Naive thymus-derived CD8-positive, alpha-beta T cell (primary cell): ENCODE results near the gene SMCO3. TPM values are rescaled to one million over a fixed set of nuclear protein-coding genes. Genes with fewer than 3 reads are reported as not detected.
A peak's percentile ranks its signal among the peaks of the same experiment; 100 is the strongest.

ENCODE experiments used
- ATAC-seq, 2 donors: fragments of 150-1000 bp; cut with Tn5 transposase in 1 of 2; sonication (Bioruptor Pico), chemical (Tn5 transposase) in 1 of 2; 1 replicate in 1 of 2; 2 replicates in 1 of 2; pipeline ENCODE4 v1.10.0; 2021; ENCODE audit warnings: mild to moderate bottlenecking in 2 of 2, moderate library complexity in 2 of 2
- POLR2A ChIA-PET: fragments of 350-600 bp; sonication (Branson Sonifier 250); formaldehyde crosslinking; loops from one replicate; lab custom pipeline; 2021; ENCODE audit warnings: antibody characterized with exemption; lab: Charles Lee
- DNase-seq, 10 donors: peaks; one replicate each; pipeline versions ENCODE4 v3.0.0 to v3.0.0-alpha.2; 2020 to 2022
- H3K27ac Mint-ChIP-seq, 10 donors: one replicate each; pipeline ENCODE4 v1.8.0; 2020 to 2022; ENCODE audit warnings: mild to moderate bottlenecking in 10 of 10, mixed read lengths in 10 of 10, moderate library complexity in 4 of 10, inconsistent platforms in 1 of 10
- H3K27me3 Mint-ChIP-seq, 5 donors: one replicate each; pipeline ENCODE4 v1.8.0; 2021 to 2022; ENCODE audit warnings: mixed read lengths in 5 of 5
- H3K36me3 Mint-ChIP-seq, 3 donors: one replicate each; pipeline ENCODE4 v1.8.0; 2020 to 2022; ENCODE audit warnings: mixed read lengths in 3 of 3, mild to moderate bottlenecking in 2 of 3, inconsistent platforms in 1 of 3
- H3K4me1 Mint-ChIP-seq, 4 donors: one replicate each; pipeline ENCODE4 v1.8.0; 2021 to 2022; ENCODE audit warnings: mixed read lengths in 4 of 4
- H3K4me3 Mint-ChIP-seq, 10 donors: one replicate each; pipeline ENCODE4 v1.8.0; 2020 to 2022; ENCODE audit warnings: mild to moderate bottlenecking in 10 of 10, mixed read lengths in 10 of 10, moderate library complexity in 6 of 10, inconsistent platforms in 1 of 10
- H3K9me3 Mint-ChIP-seq, 9 donors: one replicate each; pipeline ENCODE4 v1.8.0; 2020 to 2022; ENCODE audit warnings: mixed read lengths in 9 of 9, mild to moderate bottlenecking in 3 of 9, inconsistent platforms in 1 of 9, moderate library complexity in 1 of 9
- polyA plus RNA-seq, 3 donors: library from polyadenylated mRNA; unstranded; fragments of 300-500 nt; fragmentation: Illumina TruSeq; gene quantifications; one replicate each; pipeline ENCODE4 v1.2.3, GENCODE V29; 2021
- total RNA-seq, 8 experiments: library from RNA in 2 of 8; stranded (reverse) in 2 of 8; gene quantifications; one replicate each; pipeline ENCODE4 v1.2.3 and lab custom pipeline; 2021 to 2026

Gene SMCO3
- total and polyA plus RNA-seq, 5 experiments from 2014 or later = 0.07 TPM; not detected in 4

- ATAC-seq (no peak), DNase-seq (no peak)
- peaks cover 6 to 17% (median 8%) of the 10 kb centered on the region in 4 donors for H3K4me1 Mint-ChIP-seq
- no peak within 1 kb of the TSS for H3K4me3 Mint-ChIP-seq
- POLR2A ChIA-PET = interaction anchor here (0.9 kb wide), 1 partner anchor 72 kb away, joined by 3 read pairs; a partner anchor contains a TSS
- H3K27ac Mint-ChIP-seq = no peak within 1 kb of the TSS
- no peaks in the 10 kb centered on the region for H3K9me3 Mint-ChIP-seq
- peaks cover 0 to 6% (median 0%) of the 10 kb centered on the region in 3 donors for H3K36me3 Mint-ChIP-seq
- peaks cover 2 to 13% (median 10%) of the 10 kb centered on the region in 5 donors for H3K27me3 Mint-ChIP-seq
Observed at GRCh38 chr12:14843425-14843887, 29.5 kb upstream of the SMCO3 start, which contains the start of gene ART4. Gene ART4 (minus strand): TSS chr12:14843526. CDS start chr12:14843113, 413 bp downstream.

GRCh38 chr12:14842315-14842714, 28.3 kb upstream of the SMCO3 start:
- no peak overlapping the region for H3K4me3 Mint-ChIP-seq
- ATAC-seq = no peak
- H3K27ac Mint-ChIP-seq = no peak overlapping the region
- peaks cover 0 to 10% (median 0%) of the 10 kb centered on the region in 3 donors for H3K36me3 Mint-ChIP-seq
- peaks cover 7 to 18% (median 10%) of the 10 kb centered on the region in 5 donors for H3K27me3 Mint-ChIP-seq
- no peak for DNase-seq
- POLR2A ChIA-PET = no interaction called here
- no peaks in the 10 kb centered on the region for H3K9me3 Mint-ChIP-seq
- H3K4me1 Mint-ChIP-seq = peaks cover 5 to 17% (median 7%) of the 10 kb centered on the region in 4 donors

GRCh38 chr12:14841761-14842160, 27.8 kb upstream of the SMCO3 start:
- no peaks in the 10 kb centered on the region for H3K9me3 Mint-ChIP-seq

GRCh38 chr12:14840616-14841015, 26.6 kb upstream of the SMCO3 start:
- peaks cover 0 to 10% (median 0%) of the 10 kb centered on the region in 3 donors for H3K36me3 Mint-ChIP-seq
- no peak overlapping the region for H3K27ac Mint-ChIP-seq
- POLR2A ChIA-PET = no interaction called here
- DNase-seq = no peak
- H3K4me1 Mint-ChIP-seq = peaks cover 2 to 6% (median 3%) of the 10 kb centered on the region in 4 donors
- no peaks in the 10 kb centered on the region for H3K9me3 Mint-ChIP-seq
- H3K27me3 Mint-ChIP-seq = peaks cover 10 to 26% (median 10%) of the 10 kb centered on the region in 5 donors
- no peak overlapping the region for H3K4me3 Mint-ChIP-seq
- ATAC-seq = no peak

More at GRCh38 chr12:14841761-14842160, 27.8 kb upstream of the SMCO3 start:
- POLR2A ChIA-PET = no interaction called here
- H3K27me3 Mint-ChIP-seq = peaks cover 7 to 19% (median 10%) of the 10 kb centered on the region in 5 donors
- H3K36me3 Mint-ChIP-seq = peaks cover 0 to 10% (median 0%) of the 10 kb centered on the region in 3 donors
- ATAC-seq = no peak
- H3K27ac Mint-ChIP-seq = no peak overlapping the region
- H3K4me1 Mint-ChIP-seq = peaks cover 5 to 15% (median 7%) of the 10 kb centered on the region in 4 donors
- DNase-seq = no peak
- H3K4me3 Mint-ChIP-seq = no peak overlapping the region

DNA sequence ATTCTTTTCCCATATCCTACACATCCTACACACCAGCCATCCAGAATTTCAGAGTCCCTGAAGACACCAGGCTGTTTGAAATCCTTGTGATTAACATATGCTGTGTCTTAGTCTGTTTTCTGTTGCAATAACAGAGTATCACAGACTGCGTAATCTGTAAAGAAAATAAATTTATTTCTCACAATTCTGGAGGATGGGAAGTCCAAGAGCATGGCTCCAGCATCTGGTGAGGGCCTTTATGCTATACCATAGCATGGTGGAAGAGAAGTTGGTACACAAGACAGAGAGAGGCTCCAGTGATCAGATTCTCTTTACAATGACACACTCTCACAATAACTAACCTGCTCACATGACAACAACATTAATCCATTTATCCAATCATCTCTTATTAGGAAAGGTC, 25.3 kb upstream of the SMCO3 start:
- Mint-ChIP-seq H3K9me3 (no peaks in the 10 kb centered on the region), H3K27ac (no peak overlapping the region), H3K4me1 (no peaks in the 10 kb centered on the region), H3K4me3 (no peak overlapping the region), H3K36me3 (peaks cover 0 to 10% (median 0%) of the 10 kb centered on the region in 3 donors), H3K27me3 (peaks cover 10 to 33% (median 12%) of the 10 kb centered on the region in 5 donors)
- ATAC-seq (no peak), DNase-seq (no peak)
- POLR2A ChIA-PET = no interaction called here

- ATAC-seq (no peak), DNase-seq (no peak)
- H3K27me3 Mint-ChIP-seq = peaks cover 13 to 40% (median 18%) of the 10 kb centered on the region in 5 donors
- H3K4me3 Mint-ChIP-seq = no peak overlapping the region
- H3K36me3 Mint-ChIP-seq = peaks cover 0 to 10% (median 0%) of the 10 kb centered on the region in 3 donors
- no peaks in the 10 kb centered on the region for H3K9me3 Mint-ChIP-seq
- H3K27ac Mint-ChIP-seq = peak overlapping the region in 1 of 10 donors; percentile 9
- POLR2A ChIA-PET = interaction anchor here (0.6 kb wide), 1 partner anchor 146 kb away, joined by 4 read pairs; no protein-coding TSS in a partner anchor
- H3K4me1 Mint-ChIP-seq = no peaks in the 10 kb centered on the region
Observed at GRCh38 chr12:14836336-14837210, 22.6 kb upstream of the SMCO3 start.

GRCh38 chr12:14834509-14834908, 20.5 kb upstream of the SMCO3 start:
- Mint-ChIP-seq H3K36me3 (peaks cover 0 to 10% (median 0%) of the 10 kb centered on the region in 3 donors), H3K9me3 (no peaks in the 10 kb centered on the region), H3K4me1 (no peaks in the 10 kb centered on the region), H3K4me3 (no peak overlapping the region), H3K27ac (no peak overlapping the region), H3K27me3 (peaks cover 10 to 41% (median 21%) of the 10 kb centered on the region in 5 donors)
- POLR2A ChIA-PET = interaction anchor here (1.1 kb wide), 1 partner anchor 125 kb away, joined by 3 read pairs; no protein-coding TSS in a partner anchor
- ATAC-seq (no peak), DNase-seq (no peak)

DNA sequence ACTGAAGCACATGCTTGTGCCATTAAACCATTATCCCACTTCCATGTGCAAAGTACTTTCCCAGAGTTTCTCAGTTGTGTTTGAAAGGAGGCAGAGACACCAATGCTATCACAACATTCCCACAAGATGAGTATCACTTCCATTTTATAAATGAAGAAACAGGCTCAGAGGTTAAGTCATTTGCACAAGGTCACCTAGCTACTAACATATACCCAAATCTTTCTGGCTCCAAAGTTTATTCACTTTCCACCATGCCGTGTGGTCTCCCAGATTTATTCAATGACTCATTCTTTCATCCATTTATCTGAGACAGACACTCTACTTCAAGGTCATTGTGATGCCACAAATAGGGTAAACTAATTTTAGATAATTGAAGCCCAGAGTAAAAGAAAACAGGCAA, 20.0 kb upstream of the SMCO3 start:
- Mint-ChIP-seq H3K27me3 (peaks cover 4 to 35% (median 18%) of the 10 kb centered on the region in 5 donors), H3K36me3 (peaks cover 0 to 5% (median 0%) of the 10 kb centered on the region in 3 donors), H3K27ac (no peak overlapping the region), H3K4me1 (no peaks in the 10 kb centered on the region), H3K9me3 (no peaks in the 10 kb centered on the region), H3K4me3 (no peak overlapping the region)
- ATAC-seq (no peak), DNase-seq (no peak)
- POLR2A ChIA-PET = no interaction called here

DNA sequence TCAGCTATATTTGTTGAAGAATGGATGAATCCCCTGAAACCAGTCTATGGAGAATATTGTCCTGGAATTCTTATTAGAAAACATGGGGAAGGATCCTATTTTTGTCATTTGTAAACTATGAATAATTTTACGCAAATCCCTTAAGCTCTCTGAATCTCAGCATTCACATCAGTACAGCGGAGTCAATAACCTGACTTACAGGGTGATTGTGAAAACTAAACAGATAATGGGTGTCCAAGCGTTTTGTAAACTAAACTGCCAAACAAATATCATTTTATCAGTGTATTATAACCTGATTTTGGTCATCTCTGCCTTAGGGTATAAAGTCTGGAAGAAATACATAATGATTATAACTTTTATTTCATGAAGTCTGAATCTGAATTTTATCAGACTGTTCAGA, 19.4 kb upstream of the SMCO3 start:
- H3K27me3 Mint-ChIP-seq = peaks cover 4 to 31% (median 18%) of the 10 kb centered on the region in 5 donors
- no peak for DNase-seq
- no peak for ATAC-seq
- H3K9me3 Mint-ChIP-seq = no peaks in the 10 kb centered on the region
- no peak overlapping the region for H3K27ac Mint-ChIP-seq
- peaks cover 0 to 5% (median 0%) of the 10 kb centered on the region in 3 donors for H3K36me3 Mint-ChIP-seq
- H3K4me1 Mint-ChIP-seq = no peaks in the 10 kb centered on the region
- POLR2A ChIA-PET = no interaction called here
- H3K4me3 Mint-ChIP-seq = no peak overlapping the region

- DNase-seq = no peak
- Mint-ChIP-seq H3K27ac (no peak overlapping the region), H3K4me3 (no peak overlapping the region), H3K9me3 (no peaks in the 10 kb centered on the region), H3K4me1 (no peaks in the 10 kb centered on the region), H3K27me3 (peaks cover 2 to 10% (median 6%) of the 10 kb centered on the region in 5 donors), H3K36me3 (peaks cover 0 to 5% (median 0%) of the 10 kb centered on the region in 3 donors)
- POLR2A ChIA-PET = no interaction called here
- peak in 1 of 2 donors; percentile 64 for ATAC-seq
Observed at GRCh38 chr12:14828892-14829291, 14.9 kb upstream of the SMCO3 start.

GRCh38 chr12:14827043-14827442, 13.1 kb upstream of the SMCO3 start:
- Mint-ChIP-seq H3K27ac (no peak overlapping the region), H3K4me1 (no peaks in the 10 kb centered on the region), H3K9me3 (no peaks in the 10 kb centered on the region), H3K36me3 (peaks cover 0 to 11% (median 5%) of the 10 kb centered on the region in 3 donors), H3K4me3 (no peak overlapping the region), H3K27me3 (peaks cover 0 to 6% (median 0%) of the 10 kb centered on the region in 5 donors)
- no peak for ATAC-seq
- DNase-seq = no peak
- POLR2A ChIA-PET = no interaction called here

DNA sequence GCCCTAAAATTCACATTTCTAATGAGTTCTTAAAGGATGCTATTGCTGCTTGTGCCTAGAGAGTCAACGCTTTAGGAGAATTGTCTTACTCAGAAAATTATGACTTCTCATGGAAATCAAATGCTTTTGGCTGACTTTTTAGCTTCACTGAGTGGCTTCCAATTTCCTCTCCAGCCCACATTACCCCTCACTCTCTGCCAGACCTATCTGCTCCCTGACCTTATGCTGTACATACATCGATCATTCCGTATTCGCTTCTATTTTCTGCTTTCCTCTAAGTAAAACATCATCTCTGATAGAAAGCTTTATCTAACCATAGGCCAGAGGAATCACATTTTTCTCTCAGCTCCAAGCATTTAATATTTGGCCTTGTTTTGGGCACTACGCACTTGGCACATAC, 12.5 kb upstream of the SMCO3 start:
- Mint-ChIP-seq H3K9me3 (no peaks in the 10 kb centered on the region), H3K4me1 (no peaks in the 10 kb centered on the region), H3K27me3 (peaks cover 0 to 5% (median 0%) of the 10 kb centered on the region in 5 donors), H3K27ac (no peak overlapping the region), H3K4me3 (no peak overlapping the region), H3K36me3 (peaks cover 0 to 11% (median 5%) of the 10 kb centered on the region in 3 donors)
- DNase-seq (no peak), ATAC-seq (no peak)
- POLR2A ChIA-PET = no interaction called here

GRCh38 chr12:14825256-14825655, 11.3 kb upstream of the SMCO3 start:
- DNase-seq (no peak), ATAC-seq (no peak)
- Mint-ChIP-seq H3K4me3 (no peak overlapping the region), H3K27ac (no peak overlapping the region), H3K27me3 (peaks cover 0 to 3% (median 0%) of the 10 kb centered on the region in 5 donors), H3K36me3 (peaks cover 0 to 9% (median 5%) of the 10 kb centered on the region in 3 donors), H3K4me1 (no peaks in the 10 kb centered on the region), H3K9me3 (no peaks in the 10 kb centered on the region)
- POLR2A ChIA-PET = no interaction called here
